Endothelial cell of hepatic sinusoid (primary cell): ENCODE measurements around the gene BEND4.

Experiments used
- in situ Hi-C: cut with HindIII; loops from 2 replicates; pipeline ENCODE4 v1.10.0; 2017; ENCODE audit warnings: low sequenced_read_pairs

BEND4 gene

DNA sequence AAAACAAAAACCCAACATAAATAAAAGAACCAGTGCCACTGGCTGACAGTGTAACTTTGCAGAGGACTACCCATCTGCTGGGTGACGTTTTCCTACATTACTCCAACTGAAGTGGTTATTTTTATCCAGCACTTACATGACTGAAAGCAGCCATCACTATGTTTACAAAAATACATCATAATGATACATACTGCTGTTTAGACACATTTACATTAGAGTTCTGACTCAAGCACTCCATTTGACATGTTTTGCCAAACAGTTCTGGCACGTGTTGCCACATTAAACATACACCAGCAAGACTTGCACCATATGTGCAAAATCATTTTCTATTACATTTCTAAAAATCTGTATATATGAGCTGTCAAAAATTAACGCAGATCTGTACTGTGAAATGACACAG lies 39.6 kb downstream of the BEND4 start:
- in situ Hi-C loops: loop anchor here (5.0 kb wide), 1 partner anchor 76 kb away; no protein-coding TSS in a partner anchor

DNA sequence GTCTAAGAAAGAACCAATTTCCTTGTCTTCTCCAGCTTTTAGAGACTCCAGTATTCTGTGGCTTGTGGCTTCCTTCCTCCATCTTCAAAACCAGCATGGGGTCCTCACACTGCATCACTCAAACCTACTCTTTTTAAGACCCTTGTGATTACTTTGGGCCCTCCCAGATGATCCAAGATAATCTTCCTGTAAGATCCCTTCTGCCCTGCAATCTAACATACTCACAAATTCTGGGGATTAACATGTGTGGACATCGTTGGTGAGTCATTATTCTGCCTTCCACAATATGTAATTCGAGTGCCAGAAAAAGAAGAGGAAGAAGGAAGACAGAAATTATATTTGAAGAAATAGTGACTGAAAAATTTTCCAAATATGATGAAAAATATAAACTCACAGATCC lies 47.9 kb downstream of the BEND4 start:
- in situ Hi-C loops: no loop called here

DNA sequence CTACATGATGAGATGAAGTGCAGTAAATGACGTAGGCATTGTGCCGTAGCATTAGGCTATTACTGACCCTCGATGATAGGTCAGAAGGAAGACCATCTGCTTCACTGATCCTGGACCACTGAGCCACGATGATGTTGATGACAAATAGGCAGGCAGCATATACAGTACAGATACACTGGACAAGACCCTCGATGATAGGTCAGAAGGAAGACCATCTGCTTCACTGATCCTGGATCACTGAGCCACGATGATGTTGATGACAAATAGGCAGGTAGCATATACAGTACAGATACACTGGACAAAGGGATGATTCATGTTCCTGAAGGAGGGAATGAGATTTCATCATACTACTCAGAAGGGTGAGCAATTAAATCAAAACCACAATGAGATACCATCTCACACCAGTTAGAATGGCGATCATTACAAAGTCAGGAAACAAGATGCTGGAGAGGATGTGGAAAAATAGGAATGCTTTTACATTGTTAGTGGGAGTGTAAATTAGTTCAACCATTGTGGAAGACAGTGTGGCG lies 50.9 kb downstream of the BEND4 start:
- in situ Hi-C loops: no loop called here

DNA sequence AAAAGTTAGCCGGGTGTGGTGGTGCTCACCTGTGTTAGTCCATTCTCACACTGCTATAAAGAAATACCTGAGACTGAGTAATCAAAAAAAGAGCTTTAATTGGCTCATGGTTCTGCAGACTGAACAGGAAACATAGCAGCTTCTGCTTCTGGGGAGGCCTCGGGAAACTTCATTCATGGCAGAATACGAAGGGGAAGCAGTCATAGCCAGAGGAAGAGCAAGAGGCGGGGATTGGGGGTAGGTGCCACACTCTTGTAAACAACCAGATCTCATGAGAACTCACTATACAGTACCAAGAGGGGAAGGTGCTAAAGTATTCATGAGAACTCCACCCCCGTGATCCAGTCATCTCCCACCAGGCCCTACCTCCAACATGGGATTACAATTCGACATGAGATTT lies 64.1 kb downstream of the BEND4 start:
- in situ Hi-C loops: no loop called here

DNA sequence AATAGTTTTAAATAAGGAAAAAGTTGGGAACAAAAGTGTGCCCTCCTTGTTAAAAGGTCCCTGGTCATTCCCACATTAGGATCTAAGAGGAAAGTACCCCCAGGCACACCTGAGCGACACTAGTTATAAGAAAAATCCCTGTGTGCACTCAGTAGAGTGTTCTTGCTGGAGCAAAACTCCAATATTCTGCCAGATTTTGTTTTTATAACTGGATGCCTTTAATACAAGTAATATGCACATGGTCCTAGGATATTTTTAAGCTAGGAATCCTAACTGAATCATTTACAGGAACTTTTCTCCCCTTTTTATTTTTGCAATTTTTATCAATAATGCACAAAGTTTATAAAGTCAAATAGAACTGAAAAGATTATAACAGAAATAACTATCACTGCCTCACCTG lies 68.6 kb downstream of the BEND4 start:
- in situ Hi-C loops: no loop called here

DNA sequence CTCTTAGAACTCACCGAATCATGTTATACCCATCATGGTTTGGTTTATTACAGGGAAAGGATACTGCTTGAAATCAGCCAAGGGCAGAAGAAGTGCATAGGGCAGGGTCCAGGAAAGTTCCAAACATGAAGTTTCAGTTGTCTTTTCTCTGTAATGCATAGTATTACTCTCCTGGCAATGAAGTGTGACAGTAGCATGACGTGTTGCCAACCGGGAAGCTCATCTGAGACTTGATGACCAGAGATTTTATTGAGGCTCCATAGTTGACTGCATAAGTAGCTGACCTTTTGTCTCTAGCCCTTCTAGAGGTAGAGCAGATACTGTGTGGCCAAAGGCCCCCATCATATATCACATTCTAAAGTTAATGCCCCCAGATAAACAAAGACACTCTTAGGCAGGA lies 72.1 kb downstream of the BEND4 start:
- in situ Hi-C loops: no loop called here

DNA sequence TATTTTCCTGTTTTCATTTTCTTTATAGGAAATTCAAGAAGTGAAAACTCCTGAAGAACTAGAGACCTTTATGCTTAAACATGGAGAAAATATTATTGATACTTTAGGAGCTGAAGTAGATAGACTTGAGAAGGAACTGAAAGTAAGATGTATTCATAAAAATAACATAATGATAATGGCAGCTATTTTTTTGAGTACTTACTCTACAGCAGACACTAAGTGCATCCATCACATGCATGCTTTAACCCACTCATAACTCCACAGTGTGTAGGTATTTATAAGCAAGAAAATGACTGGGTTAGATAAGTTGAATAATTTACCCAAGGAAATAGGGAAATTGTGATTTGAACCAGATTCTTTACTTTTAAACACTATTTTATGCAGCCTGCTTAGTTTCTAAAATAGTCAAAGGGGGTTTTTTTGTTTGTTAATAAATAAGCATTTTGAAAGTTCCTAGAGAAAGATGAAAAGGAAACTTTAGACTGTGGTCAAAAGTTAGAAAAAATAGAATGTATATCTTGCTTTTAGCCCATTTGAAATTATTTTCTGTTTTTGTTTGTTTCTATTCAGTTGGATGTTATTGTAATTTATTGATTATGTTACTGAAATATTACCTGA lies 74.2 kb downstream of the BEND4 start:
- in situ Hi-C loops: no loop called here

DNA sequence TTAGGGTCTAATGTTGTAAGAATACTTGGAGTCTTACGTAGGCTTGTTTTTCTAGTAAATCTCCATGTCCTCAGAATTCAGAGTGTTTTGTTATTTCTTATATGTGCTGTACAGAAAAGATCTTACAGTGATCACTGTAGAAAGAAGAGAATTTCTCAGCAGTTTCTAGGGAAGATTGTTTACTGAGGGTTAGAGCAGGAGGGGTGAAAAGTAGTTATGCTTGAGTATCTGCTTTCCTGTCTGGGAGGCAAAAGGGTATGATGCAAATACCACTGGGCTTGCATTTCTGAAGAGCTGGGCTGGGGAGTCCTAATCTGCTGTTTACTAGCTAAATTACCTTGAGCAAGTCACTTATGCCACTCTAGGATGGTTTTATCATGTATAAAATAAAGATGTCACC lies 78.2 kb downstream of the BEND4 start:
- in situ Hi-C loops: no loop called here

DNA sequence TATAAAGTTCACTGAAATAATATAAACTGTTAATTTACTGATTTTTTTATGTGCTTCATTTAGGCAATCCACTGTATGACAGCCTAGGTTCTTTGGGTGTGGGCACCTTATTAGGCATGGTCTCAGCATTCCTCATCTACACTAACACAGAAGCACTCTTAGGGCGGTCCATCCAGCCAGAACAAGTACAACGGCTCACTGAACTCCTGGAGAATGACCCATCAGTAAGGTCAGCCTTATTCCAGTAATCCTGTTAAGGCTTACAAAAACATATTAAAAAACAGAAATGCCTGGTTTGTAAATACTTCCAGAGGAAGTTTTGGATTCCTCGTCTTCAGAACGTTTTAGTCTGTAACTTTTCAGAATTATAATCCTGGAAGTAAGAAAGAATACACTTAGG lies 82.0 kb downstream of the BEND4 start:
- in situ Hi-C loops: no loop called here

DNA sequence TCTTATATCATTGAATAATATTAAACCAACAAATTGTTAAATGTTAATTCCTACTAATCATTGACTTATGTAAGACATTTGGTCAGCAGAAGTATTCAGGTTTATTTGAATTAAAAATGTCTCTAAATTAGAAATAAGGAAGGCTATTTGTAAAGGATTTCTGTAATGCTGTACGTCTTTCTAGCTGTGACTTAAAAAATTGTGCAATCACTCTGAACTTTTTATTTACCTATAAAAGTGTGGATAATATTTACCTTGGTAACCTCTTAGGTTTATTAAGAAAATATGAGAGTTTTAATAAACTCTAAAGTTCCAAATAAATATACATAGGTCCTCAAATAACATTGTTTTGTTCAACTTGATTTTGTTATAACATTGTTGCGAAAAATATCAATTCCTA lies 85.2 kb downstream of the BEND4 start:
- in situ Hi-C loops: no loop called here

DNA sequence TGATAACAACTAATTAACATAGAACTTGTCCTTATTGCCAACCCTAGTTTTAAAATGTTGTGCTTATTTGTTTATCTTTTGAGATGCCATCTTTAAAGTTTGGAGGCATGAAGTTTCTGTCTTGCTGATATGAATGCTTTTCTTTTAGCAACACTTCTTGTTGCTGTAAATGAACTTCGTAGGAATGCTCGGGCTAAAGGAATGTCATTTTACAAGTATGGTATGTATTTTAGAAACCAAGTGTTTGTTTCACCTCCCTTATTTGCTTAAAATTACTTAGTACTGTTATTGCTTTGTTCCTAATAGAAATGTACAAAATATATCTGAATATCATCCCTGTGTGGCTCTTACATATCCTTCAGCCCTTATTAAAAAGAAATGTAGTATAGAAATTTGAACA lies 86.1 kb downstream of the BEND4 start:
- in situ Hi-C loops: no loop called here
